H54 (cell line): Measurements from ENCODE around the gene ADGB.
"Not testable (repeated sequence)": the region's sequence is repeated elsewhere in the genome, so short reads cannot be mapped to it uniquely, and the experiment has no call there.

ENCODE experiments used
- DNase-seq: peaks from one replicate; pipeline ENCODE4 v3.0.0; 2011; ENCODE audit warnings: low spot score, mixed read lengths; ENCODE audit not compliant: insufficient read length
- FAIRE-seq: peaks from 3 replicates; lab custom pipeline; 2011; peaks lifted over from hg19 to GRCh38; lab: Jason Lieb, UNC
- POLR2A ChIP-seq: IDR thresholded peaks from 2 replicates; pipeline ENCODE4 v1.6.1; 2011; ENCODE audit warnings: low read depth, mild to moderate bottlenecking, low read length

The ADGB gene

GRCh38 chr6:146803601-146804000, 204.8 kb downstream of the ADGB start:
- FAIRE-seq = no peak
- no peak for TF ChIP-seq POLR2A
- DNase-seq = no peak

DNA sequence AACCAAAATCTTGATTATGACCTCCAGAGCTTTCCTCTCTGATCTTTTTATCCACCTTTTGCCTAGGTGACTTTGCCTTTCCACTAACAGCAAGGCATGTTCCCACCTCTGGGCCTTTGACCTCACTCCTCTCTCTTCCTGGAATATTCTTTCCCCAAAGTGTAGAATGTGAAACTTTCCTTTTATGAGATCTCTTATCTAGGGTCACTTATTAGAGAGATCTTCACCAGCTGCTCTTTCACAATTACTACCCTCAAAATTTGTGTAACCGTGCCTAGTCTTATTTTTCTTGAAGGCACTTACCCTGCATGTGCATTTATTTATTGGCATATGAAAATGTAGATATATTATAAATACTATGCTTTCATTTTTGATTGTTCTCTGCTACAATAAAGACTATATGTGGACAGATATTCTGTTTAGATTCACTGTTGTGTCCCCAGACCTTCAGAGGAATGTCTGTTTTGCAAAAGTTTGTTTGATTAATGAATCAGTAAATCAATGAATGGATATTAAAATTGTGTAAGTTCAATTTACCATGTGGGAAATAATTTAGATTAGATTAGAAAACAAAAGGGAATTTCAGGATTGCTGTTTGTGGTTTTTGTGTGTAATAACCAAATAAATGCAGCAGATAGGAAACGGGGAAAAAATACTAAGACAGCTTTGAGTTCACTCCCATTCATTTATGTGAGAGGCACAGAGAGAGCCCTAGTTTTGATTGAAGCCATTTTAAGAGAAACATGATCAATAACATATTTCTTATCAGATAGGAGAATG, 207.0 kb downstream of the ADGB start:
- DNase-seq = no peak
- no peak for TF ChIP-seq POLR2A
- no peak for FAIRE-seq

DNA sequence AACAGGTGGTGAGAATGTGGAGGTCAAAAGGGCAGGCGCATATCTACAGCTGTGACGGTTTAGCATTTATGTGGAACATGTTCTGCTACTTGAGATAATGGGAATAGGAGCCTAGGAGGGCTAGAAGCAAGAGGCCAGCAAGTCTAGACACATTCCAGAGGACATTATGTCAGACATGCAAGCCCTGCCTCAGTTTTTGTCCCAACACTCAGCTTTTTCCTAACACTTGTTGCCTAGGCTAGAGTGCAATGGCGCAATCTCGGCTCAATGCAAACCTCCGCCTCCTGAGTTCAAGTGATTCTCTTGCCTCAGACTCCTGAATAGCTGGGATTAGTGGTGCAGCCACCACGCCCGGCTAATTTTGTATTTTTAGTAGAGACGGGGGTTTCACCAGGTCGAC, 210.2 kb downstream of the ADGB start:
- not testable (repeated sequence) for FAIRE-seq, DNase-seq

DNA sequence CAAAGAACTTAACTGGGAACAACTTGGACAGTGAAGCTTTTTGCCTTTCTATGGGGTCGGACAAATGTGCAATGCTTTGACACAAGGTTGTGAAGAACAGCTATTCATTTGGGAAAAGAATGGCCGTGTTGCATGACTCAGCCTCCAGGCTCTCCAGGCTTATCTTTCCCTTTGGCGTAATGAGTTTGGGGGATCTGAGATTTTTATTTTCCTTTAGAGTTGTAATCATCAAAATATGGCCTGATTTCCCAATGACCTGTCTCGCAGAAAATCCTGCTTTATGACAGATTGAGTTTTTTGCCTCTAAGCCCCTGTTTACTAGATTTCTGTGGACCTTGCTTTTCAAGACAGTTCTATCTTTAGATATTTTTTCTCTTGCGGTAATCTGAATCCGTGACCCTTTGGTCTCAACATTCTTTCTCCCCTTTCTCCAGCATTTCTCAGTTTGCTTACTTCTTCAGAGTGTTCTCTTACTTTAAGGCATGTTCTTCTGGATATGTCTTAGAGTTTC, 214.1 kb downstream of the ADGB start:
- not testable (repeated sequence) for FAIRE-seq, DNase-seq

DNA sequence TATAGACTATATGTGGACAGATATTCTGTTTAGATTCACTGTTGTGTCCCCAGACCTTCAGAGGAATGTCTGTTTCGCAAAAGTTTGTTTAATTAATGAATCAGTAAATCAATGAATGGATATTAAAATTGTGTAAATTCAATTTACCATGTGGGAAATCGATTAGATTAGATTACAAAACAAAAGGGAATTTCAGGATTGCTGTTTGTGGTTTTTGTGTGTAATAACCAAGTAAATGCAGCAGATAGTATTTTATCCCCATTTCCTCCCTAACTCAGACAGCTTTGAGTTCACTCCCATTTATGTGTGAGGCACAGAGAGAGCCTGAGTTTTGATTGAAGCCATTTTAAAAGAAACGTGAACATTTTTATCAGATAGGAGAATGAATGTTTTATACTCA, 214.8 kb downstream of the ADGB start:
- DNase-seq (no peak), FAIRE-seq (no peak)
- no peak for TF ChIP-seq POLR2A

GRCh38 chr6:146814148-146814750, 215.5 kb downstream of the ADGB start:
- FAIRE-seq (no peak), DNase-seq (no peak)
- no peak for TF ChIP-seq POLR2A

GRCh38 chr6:146815511-146816462, 217.0 kb downstream of the ADGB start:
- not testable (repeated sequence) for FAIRE-seq, DNase-seq

- no peak for TF ChIP-seq POLR2A
- no peak for DNase-seq
- no peak for FAIRE-seq
Measured at GRCh38 chr6:146819596-146820320, 221.0 kb downstream of the ADGB start.

DNA sequence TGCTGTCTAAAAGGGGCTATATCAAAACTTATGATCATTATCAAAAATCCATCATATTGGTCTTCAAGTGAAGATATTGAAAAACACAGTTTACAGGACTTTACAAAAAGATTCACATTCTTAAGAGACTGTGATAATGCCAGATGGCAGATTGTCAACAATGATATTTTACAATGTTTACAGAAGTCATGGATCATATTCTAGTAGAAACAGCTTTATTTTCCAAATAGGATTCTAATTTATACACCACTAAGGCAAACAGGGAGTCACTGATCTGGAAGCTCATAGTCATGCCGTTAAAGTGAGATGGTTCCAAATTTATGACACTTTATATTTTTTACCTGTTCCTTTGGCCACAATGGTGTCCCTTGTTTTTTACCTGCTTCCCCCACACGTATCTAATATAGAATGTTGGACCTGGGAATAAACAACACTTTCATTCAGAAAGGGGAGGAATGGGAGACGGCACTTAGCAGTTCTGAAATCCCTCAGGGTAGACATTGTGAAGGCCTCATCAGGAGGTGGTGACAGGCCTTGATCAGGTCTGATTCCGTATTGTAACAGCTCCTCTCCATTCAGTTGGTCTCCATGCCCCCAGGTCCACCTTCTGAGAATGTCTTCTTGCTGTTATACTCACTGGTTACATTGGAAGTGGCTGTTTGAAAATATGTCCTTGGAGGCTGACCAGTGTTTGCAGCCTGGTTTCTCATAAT, 228.6 kb downstream of the ADGB start:
- no peak for FAIRE-seq
- no peak for TF ChIP-seq POLR2A

DNA sequence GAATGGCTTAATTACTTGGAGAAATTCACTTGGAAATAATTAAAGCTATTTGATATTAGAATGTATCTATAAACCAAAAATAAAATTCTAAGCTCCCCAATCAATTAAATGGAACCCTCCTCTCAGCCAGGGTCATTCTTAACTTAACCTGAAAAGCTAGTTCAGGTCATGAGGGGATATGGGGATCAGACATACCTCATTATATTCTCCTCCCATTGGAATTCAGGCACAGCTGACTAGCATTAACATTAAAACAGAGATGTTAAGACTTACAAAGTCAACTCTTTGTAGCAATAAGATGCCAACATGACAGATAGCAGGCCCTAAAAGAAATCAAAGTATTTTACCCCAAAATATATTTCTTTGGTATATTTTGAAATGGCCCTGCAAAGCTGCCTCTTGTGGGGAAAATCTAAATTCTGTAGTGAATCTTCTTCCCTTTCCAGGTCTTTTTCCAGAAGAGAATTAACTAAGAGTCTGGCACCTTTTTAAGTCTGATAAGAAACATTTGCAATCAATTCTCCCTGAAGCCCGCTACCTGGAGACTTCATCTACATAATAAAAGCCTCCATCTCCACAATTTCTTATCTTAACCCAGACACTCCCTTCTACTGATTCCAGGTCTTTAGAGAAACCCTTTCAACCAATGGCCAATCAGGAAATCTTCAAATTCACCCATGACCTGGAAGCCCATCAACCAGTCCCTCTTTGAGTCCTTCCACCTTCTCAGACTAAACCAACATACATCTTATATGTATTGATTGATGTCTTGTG, 231.2 kb downstream of the ADGB start:
- DNase-seq (no peak), FAIRE-seq (no peak)
- TF ChIP-seq POLR2A = no peak

More for the DNA sequence above, 228.6 kb downstream of the ADGB start:
- DNase-seq = no peak

GRCh38 chr6:146833157-146833556, 234.4 kb downstream of the ADGB start:
- TF ChIP-seq POLR2A = no peak
- FAIRE-seq = no peak
- no peak for DNase-seq

DNA sequence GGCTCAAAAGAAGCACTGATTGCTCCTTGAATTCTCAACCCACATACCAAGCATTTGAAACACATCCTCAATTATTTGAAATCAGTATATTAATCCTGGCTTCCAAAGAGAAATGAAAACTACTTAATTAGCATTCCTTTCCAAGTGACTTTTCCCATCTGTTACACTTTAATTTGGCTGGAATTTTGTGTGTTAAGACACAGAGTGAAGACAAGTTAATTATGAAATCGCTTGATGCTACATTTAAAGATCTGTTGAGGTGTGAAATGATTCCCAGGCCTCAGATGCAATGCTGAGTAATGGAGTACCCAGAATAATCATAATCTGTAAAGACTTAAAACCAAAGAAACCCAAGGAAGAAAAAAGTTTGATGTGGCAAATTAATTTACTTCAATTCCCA, 241.4 kb downstream of the ADGB start:
- TF ChIP-seq POLR2A = no peak
- FAIRE-seq = no peak
- DNase-seq = no peak

- DNase-seq (no peak), FAIRE-seq (no peak)
- TF ChIP-seq POLR2A = no peak
Measured at GRCh38 chr6:146840641-146841040, 241.9 kb downstream of the ADGB start.
